ENCODE results near the gene RAVER2. TPM values are rescaled to one million over a fixed set of nuclear protein-coding genes. Genes with fewer than 3 reads are reported as not detected.
A peak's percentile ranks its signal among the peaks of the same experiment; 100 is the strongest.

RAVER2 gene
- total RNA-seq, 1 donor from 2014 or later, result 0.55 TPM

DNA sequence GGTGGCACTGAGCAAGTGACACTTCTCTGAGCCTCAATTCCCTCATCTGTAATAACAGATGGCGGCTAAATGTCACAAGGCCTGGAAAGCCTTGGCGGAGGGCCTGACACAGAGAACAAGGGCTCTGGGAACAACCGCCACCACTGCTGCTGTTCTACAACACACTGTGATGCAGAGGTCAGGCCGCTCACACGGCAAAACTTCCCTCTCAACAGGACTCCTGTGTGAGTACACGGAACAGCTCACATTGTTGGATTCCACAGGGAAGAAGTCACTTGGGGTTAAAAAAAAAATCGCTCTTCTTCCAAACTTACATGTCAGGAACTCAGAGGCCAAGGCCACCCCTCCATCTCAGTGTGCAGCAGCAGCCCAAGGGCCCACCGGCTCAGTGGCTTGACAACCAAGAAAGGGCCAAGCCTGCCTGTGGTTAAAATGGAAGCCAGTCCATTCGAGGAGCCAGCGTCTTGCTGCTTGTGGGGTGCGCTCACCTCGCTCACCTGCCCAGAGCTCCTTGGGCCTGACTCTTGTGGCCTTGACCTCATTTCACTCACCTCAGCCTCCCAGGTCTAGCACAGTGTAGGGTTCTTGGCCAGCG is 101.1 kb downstream of the RAVER2 start:
- DNase-seq (ENCODE audit: low spot score), result no peak
- H3K4me1 Mint-ChIP-seq (ENCODE audit: low read depth), result no peaks in the 10 kb centered on the region
- H3K4me3 Mint-ChIP-seq (ENCODE audit: low read depth), result no peak overlapping the region
- intact Hi-C loops (cut with micrococcal nuclease), result no loop called here
- H3K27me3 Mint-ChIP-seq (ENCODE audit: low read depth), result no peaks in the 10 kb centered on the region
- no peaks in the 10 kb centered on the region for H3K9me3 Mint-ChIP-seq
- no peak overlapping the region for H3K27ac Mint-ChIP-seq
- H3K36me3 Mint-ChIP-seq (ENCODE audit: low read depth), result peaks cover 57% of the 10 kb centered on the region

DNA sequence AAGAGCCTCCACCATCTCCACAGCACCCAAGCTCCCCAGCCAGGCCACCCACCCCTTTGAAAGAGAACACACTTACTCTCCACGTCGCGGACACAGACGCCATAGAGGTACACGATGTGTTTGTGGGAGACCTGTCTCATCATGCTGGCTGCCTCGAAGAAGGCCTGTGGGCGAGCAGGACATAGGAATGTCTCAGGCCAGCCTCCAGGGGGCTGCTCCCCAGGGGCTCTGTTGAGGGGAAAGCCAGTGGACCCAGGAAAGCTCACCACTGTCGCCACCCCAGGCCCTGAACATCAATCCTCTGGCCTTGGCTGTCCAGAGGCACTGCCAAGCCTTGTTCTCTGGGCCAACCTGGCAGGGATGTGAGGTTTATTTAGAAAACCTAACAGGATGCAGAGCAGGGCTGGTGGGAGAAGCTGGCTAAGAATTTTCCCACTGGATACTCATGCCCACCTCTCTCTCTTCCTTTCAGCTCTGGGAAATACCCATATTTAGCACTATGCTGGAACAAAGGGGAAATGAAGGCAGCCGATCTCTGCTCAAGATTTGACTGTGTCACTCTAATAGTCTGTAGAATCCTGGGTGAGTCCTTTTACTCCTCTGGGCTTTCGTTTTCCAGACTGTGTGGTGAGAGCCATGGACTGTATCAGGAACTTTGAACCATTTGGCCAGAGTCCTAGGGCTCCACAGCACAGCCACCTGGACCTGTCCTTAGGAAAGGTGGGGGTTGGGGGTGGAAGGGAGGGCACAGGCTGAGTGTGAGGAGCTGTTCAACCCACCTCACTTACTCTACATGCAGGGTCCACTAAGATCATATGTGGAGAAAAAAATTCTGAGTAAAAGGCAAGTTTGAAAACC is 101.9 kb downstream of the RAVER2 start:
- DNase-seq (ENCODE audit: low spot score), result no peak
- Mint-ChIP-seq H3K36me3 (ENCODE audit: low read depth) (peaks cover 54% of the 10 kb centered on the region), H3K4me3 (ENCODE audit: low read depth) (no peak overlapping the region), H3K27me3 (ENCODE audit: low read depth) (no peaks in the 10 kb centered on the region), H3K27ac (no peak overlapping the region), H3K9me3 (no peaks in the 10 kb centered on the region), H3K4me1 (ENCODE audit: low read depth) (no peaks in the 10 kb centered on the region)
- intact Hi-C loops (cut with micrococcal nuclease), result no loop called here

DNA sequence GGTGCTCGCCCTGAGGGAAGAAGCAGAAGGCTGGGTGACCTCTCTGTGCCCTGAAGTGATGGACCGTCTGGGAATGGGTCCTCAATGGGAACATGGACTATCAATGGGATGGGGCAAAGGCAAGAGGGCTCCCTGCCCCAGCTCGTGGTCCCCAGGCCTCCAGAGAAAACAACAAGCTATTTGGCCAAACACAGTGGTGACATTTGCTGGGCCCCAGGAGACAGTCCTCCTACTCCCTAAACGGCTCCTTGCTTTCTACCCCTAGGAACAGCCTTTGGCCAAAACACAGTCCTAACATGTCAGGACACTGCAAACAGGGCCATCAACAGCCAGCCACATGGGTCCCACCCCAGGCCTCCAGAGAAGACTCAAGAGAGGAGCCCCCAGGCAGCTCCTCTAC is 102.8 kb downstream of the RAVER2 start:
- Mint-ChIP-seq H3K36me3 (ENCODE audit: low read depth) (peaks cover 58% of the 10 kb centered on the region), H3K4me3 (ENCODE audit: low read depth) (no peak overlapping the region)

DNA sequence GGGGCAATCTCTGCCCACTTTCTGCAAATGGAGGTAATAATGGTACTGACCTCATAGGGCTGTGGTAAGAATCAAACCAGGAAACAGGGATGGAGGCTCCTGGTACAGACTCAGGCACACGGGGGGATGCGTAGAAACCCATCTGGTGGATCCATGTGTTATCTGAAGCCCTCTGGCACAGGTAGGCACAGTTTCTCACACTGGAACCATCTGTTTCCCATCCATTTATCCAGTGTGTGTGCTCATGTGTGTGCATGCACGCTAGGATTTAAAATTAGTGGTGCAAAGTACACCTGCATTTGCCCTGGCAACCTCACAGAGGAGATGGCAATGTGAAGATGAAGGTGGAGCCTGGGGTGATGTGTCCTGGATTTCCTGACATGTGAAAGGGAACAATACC is 103.3 kb downstream of the RAVER2 start:
- Mint-ChIP-seq H3K9me3 (no peaks in the 10 kb centered on the region), H3K36me3 (ENCODE audit: low read depth) (peaks cover 59% of the 10 kb centered on the region)
- intact Hi-C loops (cut with micrococcal nuclease), result no loop called here

More for the DNA sequence above, 102.8 kb downstream of the RAVER2 start:
- Mint-ChIP-seq H3K9me3 (no peaks in the 10 kb centered on the region), H3K27ac (no peak overlapping the region), H3K27me3 (ENCODE audit: low read depth) (no peaks in the 10 kb centered on the region), H3K4me1 (ENCODE audit: low read depth) (no peaks in the 10 kb centered on the region)
- intact Hi-C loops (cut with micrococcal nuclease), result no loop called here
- DNase-seq (ENCODE audit: low spot score), result no peak

DNA sequence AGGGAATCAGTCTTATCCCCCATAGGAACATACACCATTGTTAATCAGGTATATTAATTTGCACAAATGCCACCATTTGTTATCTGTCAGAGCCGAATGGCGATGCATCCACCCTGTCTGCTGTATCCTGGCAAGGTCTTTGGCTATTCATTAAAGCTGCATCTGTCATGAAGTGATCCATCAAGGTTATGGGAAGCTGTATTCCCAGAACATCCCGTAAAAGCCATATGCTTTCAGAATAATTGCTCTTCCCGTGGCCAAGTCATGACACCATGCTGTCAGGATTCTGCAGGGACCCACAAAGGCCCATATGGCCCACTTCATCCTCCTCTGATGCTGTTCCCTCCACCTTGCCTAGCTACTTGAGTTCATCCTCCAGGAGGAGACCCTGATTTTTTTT is 103.9 kb downstream of the RAVER2 start:
- H3K27ac Mint-ChIP-seq, result no peak overlapping the region
- intact Hi-C loops (cut with micrococcal nuclease), result no loop called here

More for the DNA sequence above, 103.3 kb downstream of the RAVER2 start:
- DNase-seq (ENCODE audit: low spot score), result no peak
- H3K4me1 Mint-ChIP-seq (ENCODE audit: low read depth), result no peaks in the 10 kb centered on the region
- H3K27me3 Mint-ChIP-seq (ENCODE audit: low read depth), result no peaks in the 10 kb centered on the region
- H3K27ac Mint-ChIP-seq, result no peak overlapping the region
- no peak overlapping the region for H3K4me3 Mint-ChIP-seq (ENCODE audit: low read depth)

DNA sequence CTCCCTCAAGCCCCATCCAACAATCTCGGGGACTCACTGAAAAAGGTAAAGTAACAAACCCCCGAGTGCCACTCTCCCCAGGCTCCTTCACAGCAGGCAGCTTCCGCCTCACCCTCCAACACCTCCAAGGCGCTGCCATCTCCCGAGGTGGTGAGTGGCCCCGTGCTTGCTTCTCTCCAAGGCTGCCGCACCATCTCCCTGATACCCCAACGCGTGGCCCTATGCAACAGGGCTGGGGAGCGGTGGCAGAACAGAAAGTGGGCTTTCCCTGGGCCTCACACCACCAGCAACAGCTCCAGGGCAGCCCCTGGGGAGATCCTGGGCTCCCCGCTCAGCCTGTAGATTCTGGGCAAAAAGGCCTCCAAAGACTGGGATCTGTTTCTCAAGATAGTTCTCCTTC is 105.1 kb downstream of the RAVER2 start:
- intact Hi-C loops (cut with micrococcal nuclease), result no loop called here
- Mint-ChIP-seq H3K27me3 (ENCODE audit: low read depth) (no peaks in the 10 kb centered on the region), H3K4me1 (ENCODE audit: low read depth) (no peaks in the 10 kb centered on the region), H3K36me3 (ENCODE audit: low read depth) (peaks cover 59% of the 10 kb centered on the region), H3K9me3 (no peaks in the 10 kb centered on the region), H3K27ac (no peak overlapping the region), H3K4me3 (ENCODE audit: low read depth) (no peak overlapping the region)
- DNase-seq (ENCODE audit: low spot score), result no peak

More for the DNA sequence above, 103.9 kb downstream of the RAVER2 start:
- no peaks in the 10 kb centered on the region for H3K9me3 Mint-ChIP-seq
- no peaks in the 10 kb centered on the region for H3K27me3 Mint-ChIP-seq (ENCODE audit: low read depth)
- H3K36me3 Mint-ChIP-seq (ENCODE audit: low read depth), result peaks cover 60% of the 10 kb centered on the region
- no peak for DNase-seq (ENCODE audit: low spot score)
- no peak overlapping the region for H3K4me3 Mint-ChIP-seq (ENCODE audit: low read depth)
- H3K4me1 Mint-ChIP-seq (ENCODE audit: low read depth), result no peaks in the 10 kb centered on the region

DNA sequence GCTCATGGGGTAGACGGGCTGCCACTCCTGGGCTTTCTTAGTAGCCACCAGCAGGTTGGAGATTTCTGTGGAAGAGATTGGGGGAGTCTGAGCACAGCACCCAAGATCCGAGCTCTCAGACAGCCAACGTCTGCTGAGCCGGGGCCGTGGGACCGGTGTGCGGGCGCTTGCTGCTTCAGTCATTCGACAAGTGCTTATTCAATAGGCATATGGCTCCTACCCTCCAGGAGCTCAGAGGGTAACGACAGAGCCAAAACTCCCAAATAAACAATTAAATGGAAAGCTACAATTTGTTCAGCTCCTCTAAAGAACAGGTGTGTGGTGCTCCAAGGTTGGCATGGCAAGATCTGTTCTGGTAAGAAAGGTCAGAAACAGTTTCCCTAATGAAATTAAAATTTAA is 106.0 kb downstream of the RAVER2 start:
- intact Hi-C loops (cut with micrococcal nuclease), result no loop called here
- Mint-ChIP-seq H3K4me1 (ENCODE audit: low read depth) (no peaks in the 10 kb centered on the region), H3K36me3 (ENCODE audit: low read depth) (peaks cover 66% of the 10 kb centered on the region), H3K4me3 (ENCODE audit: low read depth) (no peak overlapping the region), H3K27ac (no peak overlapping the region), H3K9me3 (no peaks in the 10 kb centered on the region), H3K27me3 (ENCODE audit: low read depth) (no peaks in the 10 kb centered on the region)
- no peak for DNase-seq (ENCODE audit: low spot score)

DNA sequence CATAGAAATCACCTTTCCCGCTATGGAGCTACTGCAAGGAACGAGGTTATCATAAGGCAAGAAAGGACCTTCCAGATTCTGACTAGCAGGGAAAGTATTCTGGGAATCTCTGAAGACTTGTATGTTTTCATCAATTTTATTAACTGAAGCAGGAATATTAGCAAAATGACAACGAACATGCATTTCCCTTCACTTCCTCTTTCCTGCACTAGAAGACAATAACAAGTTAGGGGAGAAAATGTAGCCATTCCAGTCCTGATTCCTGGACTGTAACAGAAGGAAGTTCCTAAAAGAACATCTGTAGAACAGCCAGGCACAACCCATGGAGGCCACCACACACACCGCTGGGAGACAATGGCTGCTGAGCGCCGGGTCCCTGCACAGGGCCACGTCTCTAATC is 106.8 kb downstream of the RAVER2 start:
- DNase-seq (ENCODE audit: low spot score), result no peak
- Mint-ChIP-seq H3K4me3 (ENCODE audit: low read depth) (no peak overlapping the region), H3K9me3 (no peaks in the 10 kb centered on the region), H3K27ac (no peak overlapping the region), H3K27me3 (ENCODE audit: low read depth) (no peaks in the 10 kb centered on the region), H3K36me3 (ENCODE audit: low read depth) (peaks cover 65% of the 10 kb centered on the region), H3K4me1 (ENCODE audit: low read depth) (no peaks in the 10 kb centered on the region)
- intact Hi-C loops (cut with micrococcal nuclease), result no loop called here

DNA sequence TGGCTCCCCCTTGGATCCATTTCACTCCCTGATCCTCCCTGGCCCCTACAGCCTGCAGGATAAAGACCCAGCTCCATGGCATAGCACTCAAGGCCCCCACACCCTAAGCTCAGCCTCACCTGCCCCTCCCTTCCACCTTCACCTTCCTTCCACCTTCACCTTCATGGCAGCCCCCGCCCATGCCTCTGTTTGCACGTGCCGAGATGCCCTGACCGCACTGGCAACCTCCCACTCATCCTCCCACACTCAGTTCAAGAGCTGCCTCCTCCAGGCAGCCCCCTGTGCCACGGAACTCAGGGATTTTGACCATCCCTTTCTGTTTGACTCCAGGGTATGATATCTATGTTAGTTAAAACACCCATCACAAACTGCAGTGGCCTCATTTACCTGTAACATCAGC is 109.8 kb downstream of the RAVER2 start:
- no peaks in the 10 kb centered on the region for H3K9me3 Mint-ChIP-seq

DNA sequence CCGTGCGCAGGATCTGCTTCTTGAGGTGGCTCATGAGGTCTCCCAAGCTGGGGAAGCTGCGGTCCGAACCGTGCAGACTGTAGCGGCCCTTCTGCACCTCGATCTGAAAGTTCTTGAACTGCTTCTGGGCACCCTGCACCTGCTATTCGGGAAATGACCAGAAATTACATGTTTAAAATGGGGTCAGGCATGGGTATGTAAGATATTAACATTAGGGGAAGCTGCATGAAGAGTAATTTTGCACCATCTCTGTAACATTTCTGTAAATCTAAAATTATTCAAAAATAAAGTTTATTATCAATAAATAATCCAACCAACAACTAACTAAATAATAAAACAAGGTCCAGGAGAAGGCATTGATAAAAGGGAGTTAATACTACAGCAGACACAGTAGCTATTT is 110.7 kb downstream of the RAVER2 start:
- H3K4me1 Mint-ChIP-seq (ENCODE audit: low read depth), result no peaks in the 10 kb centered on the region
- no peak overlapping the region for H3K4me3 Mint-ChIP-seq (ENCODE audit: low read depth)
- H3K36me3 Mint-ChIP-seq (ENCODE audit: low read depth), result peaks cover 79% of the 10 kb centered on the region
- DNase-seq (ENCODE audit: low spot score), result no peak
- no peaks in the 10 kb centered on the region for H3K9me3 Mint-ChIP-seq
- H3K27ac Mint-ChIP-seq, result no peak overlapping the region
- H3K27me3 Mint-ChIP-seq (ENCODE audit: low read depth), result no peaks in the 10 kb centered on the region
- intact Hi-C loops (cut with micrococcal nuclease), result no loop called here

More for the DNA sequence above, 109.8 kb downstream of the RAVER2 start:
- no peak overlapping the region for H3K27ac Mint-ChIP-seq
- H3K4me1 Mint-ChIP-seq (ENCODE audit: low read depth), result no peaks in the 10 kb centered on the region
- H3K4me3 Mint-ChIP-seq (ENCODE audit: low read depth), result no peak overlapping the region
- no peaks in the 10 kb centered on the region for H3K27me3 Mint-ChIP-seq (ENCODE audit: low read depth)
- intact Hi-C loops (cut with micrococcal nuclease), result no loop called here
- no peak for DNase-seq (ENCODE audit: low spot score)
- H3K36me3 Mint-ChIP-seq (ENCODE audit: low read depth), result peaks cover 79% of the 10 kb centered on the region

DNA sequence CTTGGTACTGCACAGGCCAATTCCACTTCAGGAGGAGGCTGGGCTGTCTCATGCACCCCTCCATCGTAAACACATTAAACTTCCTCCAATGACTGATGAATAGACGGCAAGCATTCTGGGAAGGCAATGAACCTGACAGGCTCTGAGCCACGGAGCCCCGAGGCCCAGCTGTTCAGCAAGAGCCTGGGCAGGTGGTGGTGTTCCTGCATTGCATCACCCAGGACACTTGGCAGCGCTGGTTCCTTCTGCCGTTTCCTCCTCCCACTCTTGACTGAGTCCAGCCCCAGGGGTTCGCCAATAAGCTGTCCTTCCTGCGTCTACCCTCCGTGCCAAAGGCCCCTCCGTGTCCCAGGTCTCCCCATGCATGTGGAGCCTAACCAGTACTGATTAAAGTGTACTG is 111.7 kb downstream of the RAVER2 start:
- Mint-ChIP-seq H3K9me3 (no peaks in the 10 kb centered on the region), H3K27ac (no peak overlapping the region)

DNA sequence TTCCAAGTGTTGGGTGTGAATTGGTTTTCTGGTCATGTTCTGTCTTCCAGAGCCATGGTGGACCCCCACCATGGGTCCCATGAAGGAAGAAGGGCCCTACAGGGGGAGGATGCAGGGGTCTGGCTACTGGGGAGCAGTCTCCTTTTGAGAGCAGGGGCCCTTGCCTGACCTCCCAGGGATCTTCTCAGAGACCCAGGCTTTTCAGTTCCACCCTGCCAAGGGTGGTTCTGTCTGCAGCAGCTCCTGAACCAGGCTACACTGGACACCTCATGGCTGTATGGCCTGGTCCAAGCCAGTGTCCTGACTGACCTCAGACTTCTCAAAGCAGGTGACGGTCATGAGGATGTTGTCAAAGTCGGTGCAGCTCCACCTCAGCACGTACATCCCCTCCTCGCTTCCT is 112.5 kb downstream of the RAVER2 start:
- intact Hi-C loops (cut with micrococcal nuclease), result no loop called here
- H3K4me3 Mint-ChIP-seq (ENCODE audit: low read depth), result no peak overlapping the region
- peaks cover 80% of the 10 kb centered on the region for H3K36me3 Mint-ChIP-seq (ENCODE audit: low read depth)

More for the DNA sequence above, 111.7 kb downstream of the RAVER2 start:
- peaks cover 3% of the 10 kb centered on the region for H3K4me1 Mint-ChIP-seq (ENCODE audit: low read depth)
- no peak for DNase-seq (ENCODE audit: low spot score)
- H3K4me3 Mint-ChIP-seq (ENCODE audit: low read depth), result no peak overlapping the region
- intact Hi-C loops (cut with micrococcal nuclease), result no loop called here
- H3K36me3 Mint-ChIP-seq (ENCODE audit: low read depth), result peaks cover 81% of the 10 kb centered on the region
- H3K27me3 Mint-ChIP-seq (ENCODE audit: low read depth), result no peaks in the 10 kb centered on the region

DNA sequence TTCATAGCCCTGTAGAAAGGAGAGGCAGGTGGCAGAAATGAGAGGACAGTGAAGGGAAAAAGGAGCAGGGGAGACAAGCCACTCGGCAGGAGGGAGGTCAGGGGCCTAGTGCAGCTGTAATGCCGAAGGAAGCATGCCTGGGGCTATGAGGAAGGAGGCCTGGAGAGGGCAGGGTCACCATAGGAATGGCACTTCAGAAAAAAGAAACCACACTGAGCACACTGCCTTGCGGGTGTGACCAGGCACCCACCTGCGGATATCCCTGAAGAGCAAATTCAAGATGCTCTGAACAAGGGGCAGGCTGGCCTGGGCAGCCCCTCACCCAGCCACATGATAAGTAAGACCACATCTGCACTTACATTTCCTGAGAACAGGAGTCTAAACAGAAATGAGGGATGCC is 116.7 kb downstream of the RAVER2 start:
- intact Hi-C loops (cut with micrococcal nuclease), result no loop called here
- Mint-ChIP-seq H3K36me3 (ENCODE audit: low read depth) (peaks cover 79% of the 10 kb centered on the region), H3K27ac (peak overlapping the region; percentile 37), H3K4me1 (ENCODE audit: low read depth) (peaks cover 19% of the 10 kb centered on the region), H3K27me3 (ENCODE audit: low read depth) (no peaks in the 10 kb centered on the region), H3K9me3 (no peaks in the 10 kb centered on the region), H3K4me3 (ENCODE audit: low read depth) (no peak overlapping the region)
- DNase-seq (ENCODE audit: low spot score), result no peak

More for the DNA sequence above, 112.5 kb downstream of the RAVER2 start:
- H3K27me3 Mint-ChIP-seq (ENCODE audit: low read depth), result no peaks in the 10 kb centered on the region
- peaks cover 3% of the 10 kb centered on the region for H3K4me1 Mint-ChIP-seq (ENCODE audit: low read depth)
- H3K9me3 Mint-ChIP-seq, result no peaks in the 10 kb centered on the region
- DNase-seq (ENCODE audit: low spot score), result no peak
- no peak overlapping the region for H3K27ac Mint-ChIP-seq

Data from activated T-helper 2 cell treated with anti-CD3 and anti-CD28 coated beads, Interferon-gamma antibody, Interleukin-2, Interleukin-4, amounts not matched to agents 10 μg/mL and 5 μg/mL and 100 μg/mL, durations not matched to agents 14 hours and 24 hours and 36 hours (primary cell).